MCF 10A (cell line): ENCODE measurements around the gene SMYD2. TPM values are rescaled to one million over a fixed set of nuclear protein-coding genes. Genes with fewer than 3 reads are reported as not detected.

Experiments used
- BruUV-seq: library from RNA; stranded (reverse); fragments of 400-500 nt; replicated peaks from 2 replicates; lab custom pipeline; 2021; lab: Mats Ljungman, UMichigan
- CTCF ChIA-PET: fragments of 300-600 bp; sonication (Branson Sonifier 250); formaldehyde crosslinking; extraction: SDS; loops from one replicate; lab custom pipeline; 2021; ENCODE audit warnings: antibody characterized with exemption, inconsistent platforms; lab: Yijun Ruan, JAX
- POLR2A ChIA-PET: fragments of 300-600, 350-650 bp; sonication (Branson Sonifier 250); formaldehyde crosslinking; extraction: SDS; loops from one replicate; lab custom pipeline; 2020; ENCODE audit warnings: antibody characterized with exemption, inconsistent platforms; lab: Yijun Ruan, JAX
- DNase-seq: peaks from one replicate; pipeline ENCODE4 v3.0.0-alpha.2; 2018; ENCODE audit not compliant: unreplicated experiment
- H3K27ac Mint-ChIP-seq: one replicate; pipeline ENCODE4 v1.8.0; 2022; ENCODE audit warnings: mild to moderate bottlenecking, low read depth, mixed read lengths; ENCODE audit not compliant: unreplicated experiment
- H3K27me3 Mint-ChIP-seq: one replicate; pipeline ENCODE4 v1.8.0; 2022; ENCODE audit warnings: mixed read lengths; ENCODE audit not compliant: insufficient read depth, unreplicated experiment
- H3K36me3 Mint-ChIP-seq: one replicate; pipeline ENCODE4 v1.8.0; 2022; ENCODE audit warnings: mild to moderate bottlenecking, moderate library complexity, mixed read lengths; ENCODE audit not compliant: insufficient read depth, unreplicated experiment
- H3K4me1 Mint-ChIP-seq: one replicate; pipeline ENCODE4 v1.8.0; 2022; ENCODE audit warnings: mixed read lengths; ENCODE audit not compliant: insufficient read depth, unreplicated experiment
- H3K4me3 Mint-ChIP-seq: one replicate; pipeline ENCODE4 v1.8.0; 2022; ENCODE audit warnings: mild to moderate bottlenecking, moderate library complexity, mixed read lengths; ENCODE audit not compliant: unreplicated experiment
- H3K9me3 Mint-ChIP-seq: one replicate; pipeline ENCODE4 v1.8.0; 2022; ENCODE audit warnings: mixed read lengths; ENCODE audit not compliant: unreplicated experiment
- CTCF ChIP-seq: fragments of 200-600 bp; IDR thresholded peaks from one replicate; pipeline ENCODE4 v1.8.0; 2022; ENCODE audit warnings: antibody characterized with exemption, mild to moderate bottlenecking; ENCODE audit not compliant: unreplicated experiment
- intact Hi-C: fragments of 100-400 bp; cut with micrococcal nuclease; formaldehyde crosslinking; loops from 2 replicates; pipeline ENCODE4 v1.14.1; 2022
- total RNA-seq: library from RNA; stranded (reverse); gene quantifications from 2 replicates; pipeline ENCODE4 v1.2.3, GENCODE V29; 2022

The SMYD2 gene
- total RNA-seq, 1 experiment from 2014 or later, result 75.1 TPM

DNA sequence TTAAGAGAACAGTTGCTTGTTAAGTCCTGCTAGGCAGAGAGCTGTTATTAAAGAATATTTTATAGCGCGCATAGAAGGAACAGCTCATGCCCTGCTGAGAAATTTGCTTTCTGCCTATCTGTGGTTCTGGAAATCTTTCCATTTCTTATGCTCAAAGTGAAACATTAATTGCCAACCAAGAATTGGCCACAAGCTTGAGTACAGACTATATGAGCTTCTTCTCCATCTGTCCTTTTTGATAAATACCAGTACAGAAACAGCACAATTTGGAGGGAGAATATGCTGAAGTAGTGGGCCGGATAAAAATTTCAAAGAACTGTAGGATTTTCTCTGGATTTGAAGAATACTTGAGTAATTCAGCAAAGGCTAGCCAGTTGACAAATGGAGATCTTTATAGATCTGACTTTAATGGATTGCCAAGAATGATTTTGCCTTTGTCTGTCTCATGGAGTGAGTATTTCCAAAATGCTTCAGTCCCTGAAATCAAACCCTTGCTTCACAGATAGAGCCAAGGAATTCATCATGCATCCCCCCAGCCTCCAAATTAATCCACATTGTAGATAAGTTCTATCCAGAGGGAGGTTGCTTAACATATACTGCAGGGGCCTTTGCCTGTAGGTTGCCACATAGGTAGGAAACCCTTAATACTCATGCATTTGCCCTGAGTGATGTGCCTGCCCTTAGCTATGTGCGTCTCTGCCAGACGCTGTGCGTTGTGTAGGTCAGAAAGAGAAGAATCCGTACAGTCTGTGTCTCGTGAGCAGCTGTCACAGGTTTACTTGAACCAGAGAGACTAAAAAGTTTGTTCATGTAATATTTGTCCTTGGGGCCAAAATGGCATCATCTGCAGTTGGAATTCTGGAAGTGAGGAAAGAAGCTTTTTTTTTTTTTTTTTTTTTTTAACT is 44.2 kb downstream of the SMYD2 start:
- no peak for TF ChIP-seq CTCF
- Mint-ChIP-seq H3K4me1 (no peaks in the 10 kb centered on the region), H3K9me3 (no peaks in the 10 kb centered on the region), H3K27ac (no peak overlapping the region), H3K36me3 (peaks cover 56% of the 10 kb centered on the region), H3K27me3 (no peaks in the 10 kb centered on the region), H3K4me3 (no peak overlapping the region)
- no TSS peak for BruUV-seq
- CTCF ChIA-PET, result interaction anchor here (0.6 to 20.4 kb wide), 24 partner anchors 8 to 1326 kb away, joined by 3 to 958 read pairs (median 5); no protein-coding TSS in a partner anchor
- intact Hi-C loops, result no loop called here
- POLR2A ChIA-PET, result interaction anchor here (0.7 to 5.1 kb wide), 6 partner anchors 11 to 1172 kb away, joined by 3 to 33 read pairs (median 4); no protein-coding TSS in a partner anchor
- DNase-seq, result no peak

GRCh38 chr1:214326406-214326805 is 45.4 kb downstream of the SMYD2 start:
- no peaks in the 10 kb centered on the region for H3K9me3 Mint-ChIP-seq
- no peaks in the 10 kb centered on the region for H3K4me1 Mint-ChIP-seq
- ChIA-PET POLR2A (interaction anchor here (0.9 to 5.1 kb wide), 5 partner anchors 65 to 1173 kb away, joined by 3 to 75 read pairs (median 4); no protein-coding TSS in a partner anchor), CTCF (interaction anchor here (0.6 to 20.4 kb wide), 23 partner anchors 10 to 1309 kb away, joined by 3 to 958 read pairs (median 54); no protein-coding TSS in a partner anchor)
- intact Hi-C loops, result no loop called here
- no peak overlapping the region for H3K4me3 Mint-ChIP-seq
- DNase-seq, result no peak
- no peaks in the 10 kb centered on the region for H3K27me3 Mint-ChIP-seq
- no TSS peak for BruUV-seq
- TF ChIP-seq CTCF, result no peak
- peaks cover 49% of the 10 kb centered on the region for H3K36me3 Mint-ChIP-seq
- no peak overlapping the region for H3K27ac Mint-ChIP-seq

DNA sequence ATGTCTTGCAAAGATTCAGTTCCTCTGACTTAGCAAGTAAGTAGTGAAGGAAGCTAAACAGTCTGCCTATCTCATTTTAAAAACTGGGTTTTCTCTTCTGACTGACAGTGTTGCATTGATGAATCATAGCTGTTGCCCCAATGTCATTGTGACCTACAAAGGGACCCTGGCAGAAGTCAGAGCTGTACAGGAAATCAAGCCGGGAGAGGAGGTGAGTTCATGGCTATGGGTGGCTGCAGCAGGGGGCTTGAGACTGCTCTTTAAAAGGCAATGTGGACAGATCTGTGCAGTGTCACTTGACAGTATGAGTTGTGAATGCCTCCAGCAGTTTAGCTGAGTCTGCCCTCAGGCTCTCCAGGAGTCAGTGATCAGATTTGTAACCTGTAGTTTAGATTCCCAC is 46.6 kb downstream of the SMYD2 start:
- Mint-ChIP-seq H3K9me3 (no peaks in the 10 kb centered on the region), H3K36me3 (peaks cover 53% of the 10 kb centered on the region), H3K4me1 (no peaks in the 10 kb centered on the region), H3K4me3 (no peak overlapping the region), H3K27me3 (no peaks in the 10 kb centered on the region), H3K27ac (no peak overlapping the region)
- DNase-seq, result no peak
- POLR2A ChIA-PET, result interaction anchor here (0.7 to 5.1 kb wide), 7 partner anchors 8 to 260 kb away, joined by 3 to 75 read pairs (median 4); no protein-coding TSS in a partner anchor
- CTCF ChIA-PET, result interaction anchor here (0.9 to 20.4 kb wide), 33 partner anchors 11 to 1204 kb away, joined by 3 to 958 read pairs (median 37); partner anchors contain the start of genes CENPF, PROX1 and SMYD2
- BruUV-seq, result no TSS peak
- intact Hi-C loops, result no loop called here
- TF ChIP-seq CTCF, result no peak
